Activated naive CD4-positive, alpha-beta T cell treated with anti-CD3 and anti-CD28 coated beads, Interleukin-2, amount 50 U/mL, for 24 hours (primary cell): ENCODE measurements around the gene BOD1L1.
"Not testable (repeated sequence)": the region's sequence is repeated elsewhere in the genome, so short reads cannot be mapped to it uniquely, and the experiment has no call there.

Source experiments
- H3K27ac Mint-ChIP-seq: one replicate; pipeline ENCODE4 v1.8.0; 2021; ENCODE audit warnings: mild to moderate bottlenecking, mixed read lengths
- H3K27me3 Mint-ChIP-seq: one replicate; pipeline ENCODE4 v1.8.0; 2021; ENCODE audit warnings: mixed read lengths
- H3K36me3 Mint-ChIP-seq: one replicate; pipeline ENCODE4 v1.8.0; 2021; ENCODE audit warnings: mixed read lengths
- H3K4me1 Mint-ChIP-seq: one replicate; pipeline ENCODE4 v1.8.0; 2021; ENCODE audit warnings: mixed read lengths
- H3K4me3 Mint-ChIP-seq: one replicate; pipeline ENCODE4 v1.8.0; 2021; ENCODE audit warnings: mild to moderate bottlenecking, mixed read lengths
- H3K9me3 Mint-ChIP-seq: one replicate; pipeline ENCODE4 v1.8.0; 2021; ENCODE audit warnings: mixed read lengths

The BOD1L1 gene

GRCh38 chr4:13597604-13598003, 29.9 kb downstream of the BOD1L1 start:
- no peaks in the 10 kb centered on the region for H3K9me3 Mint-ChIP-seq

GRCh38 chr4:13597141-13597540, 30.4 kb downstream of the BOD1L1 start:
- Mint-ChIP-seq H3K27ac (no peak overlapping the region), H3K9me3 (no peaks in the 10 kb centered on the region), H3K4me1 (no peaks in the 10 kb centered on the region), H3K36me3 (peaks cover 23% of the 10 kb centered on the region), H3K27me3 (no peaks in the 10 kb centered on the region), H3K4me3 (no peak overlapping the region)

More at GRCh38 chr4:13597604-13598003, 29.9 kb downstream of the BOD1L1 start:
- no peaks in the 10 kb centered on the region for H3K27me3 Mint-ChIP-seq
- no peak overlapping the region for H3K27ac Mint-ChIP-seq
- H3K36me3 Mint-ChIP-seq = peaks cover 26% of the 10 kb centered on the region
- no peak overlapping the region for H3K4me3 Mint-ChIP-seq
- H3K4me1 Mint-ChIP-seq = no peaks in the 10 kb centered on the region

GRCh38 chr4:13592220-13592619, 35.3 kb downstream of the BOD1L1 start:
- Mint-ChIP-seq H3K36me3 (peaks cover 10% of the 10 kb centered on the region), H3K27me3 (no peaks in the 10 kb centered on the region), H3K9me3 (no peaks in the 10 kb centered on the region), H3K4me3 (no peak overlapping the region), H3K27ac (no peak overlapping the region), H3K4me1 (no peaks in the 10 kb centered on the region)

GRCh38 chr4:13590766-13591165, 36.8 kb downstream of the BOD1L1 start:
- H3K27me3 Mint-ChIP-seq = no peaks in the 10 kb centered on the region

GRCh38 chr4:13588954-13589353, 38.6 kb downstream of the BOD1L1 start:
- Mint-ChIP-seq H3K27ac (no peak overlapping the region), H3K27me3 (no peaks in the 10 kb centered on the region), H3K4me1 (no peaks in the 10 kb centered on the region), H3K36me3 (peaks cover 15% of the 10 kb centered on the region), H3K4me3 (no peak overlapping the region), H3K9me3 (no peaks in the 10 kb centered on the region)

More at GRCh38 chr4:13590766-13591165, 36.8 kb downstream of the BOD1L1 start:
- H3K36me3 Mint-ChIP-seq = peaks cover 11% of the 10 kb centered on the region
- no peak overlapping the region for H3K27ac Mint-ChIP-seq
- no peaks in the 10 kb centered on the region for H3K4me1 Mint-ChIP-seq
- H3K9me3 Mint-ChIP-seq = no peaks in the 10 kb centered on the region
- H3K4me3 Mint-ChIP-seq = no peak overlapping the region

GRCh38 chr4:13584481-13584880, 43.0 kb downstream of the BOD1L1 start:
- Mint-ChIP-seq H3K27ac (no peak overlapping the region), H3K9me3 (no peaks in the 10 kb centered on the region)

GRCh38 chr4:13580036-13580435, 47.5 kb downstream of the BOD1L1 start:
- Mint-ChIP-seq H3K4me1 (no peaks in the 10 kb centered on the region), H3K36me3 (peaks cover 8% of the 10 kb centered on the region), H3K27me3 (no peaks in the 10 kb centered on the region), H3K4me3 (no peak overlapping the region), H3K27ac (no peak overlapping the region), H3K9me3 (no peaks in the 10 kb centered on the region)

More at GRCh38 chr4:13584481-13584880, 43.0 kb downstream of the BOD1L1 start:
- Mint-ChIP-seq H3K27me3 (no peaks in the 10 kb centered on the region), H3K4me1 (no peaks in the 10 kb centered on the region), H3K36me3 (peaks cover 11% of the 10 kb centered on the region), H3K4me3 (no peak overlapping the region)

GRCh38 chr4:13577660-13578059, 49.9 kb downstream of the BOD1L1 start:
- Mint-ChIP-seq H3K4me1 (no peaks in the 10 kb centered on the region), H3K27me3 (no peaks in the 10 kb centered on the region), H3K36me3 (peaks cover 7% of the 10 kb centered on the region), H3K9me3 (no peaks in the 10 kb centered on the region), H3K4me3 (no peak overlapping the region), H3K27ac (no peak overlapping the region)

GRCh38 chr4:13570916-13571315, 56.6 kb downstream of the BOD1L1 start:
- no peaks in the 10 kb centered on the region for H3K4me1 Mint-ChIP-seq
- no peaks in the 10 kb centered on the region for H3K9me3 Mint-ChIP-seq
- no peak overlapping the region for H3K27ac Mint-ChIP-seq
- H3K4me3 Mint-ChIP-seq = no peak overlapping the region
- no peaks in the 10 kb centered on the region for H3K27me3 Mint-ChIP-seq
- peaks cover 10% of the 10 kb centered on the region for H3K36me3 Mint-ChIP-seq

GRCh38 chr4:13567125-13567524, 60.4 kb downstream of the BOD1L1 start:
- Mint-ChIP-seq H3K9me3 (no peaks in the 10 kb centered on the region), H3K27ac (no peak overlapping the region), H3K4me1 (no peaks in the 10 kb centered on the region), H3K4me3 (no peak overlapping the region), H3K36me3 (peaks cover 8% of the 10 kb centered on the region), H3K27me3 (no peaks in the 10 kb centered on the region)

GRCh38 chr4:13562876-13563275, 64.6 kb downstream of the BOD1L1 start:
- H3K36me3 Mint-ChIP-seq = no peaks in the 10 kb centered on the region
- no peak overlapping the region for H3K27ac Mint-ChIP-seq
- no peaks in the 10 kb centered on the region for H3K9me3 Mint-ChIP-seq
- H3K4me1 Mint-ChIP-seq = no peaks in the 10 kb centered on the region
- no peaks in the 10 kb centered on the region for H3K27me3 Mint-ChIP-seq
- no peak overlapping the region for H3K4me3 Mint-ChIP-seq

GRCh38 chr4:13561673-13562072, 65.9 kb downstream of the BOD1L1 start:
- Mint-ChIP-seq H3K27ac (no peak overlapping the region), H3K4me3 (no peak overlapping the region), H3K27me3 (peaks cover 6% of the 10 kb centered on the region), H3K9me3 (no peaks in the 10 kb centered on the region), H3K4me1 (no peaks in the 10 kb centered on the region), H3K36me3 (no peaks in the 10 kb centered on the region)

- not testable (repeated sequence) for H3K27me3 Mint-ChIP-seq, H3K27ac Mint-ChIP-seq, H3K4me1 Mint-ChIP-seq, H3K4me3 Mint-ChIP-seq, H3K9me3 Mint-ChIP-seq, H3K36me3 Mint-ChIP-seq
These were observed 67.4 kb downstream of the BOD1L1 start for GRCh38 chr4:13560111-13560510.

GRCh38 chr4:13559413-13559812, 68.1 kb downstream of the BOD1L1 start:
- no peak overlapping the region for H3K27ac Mint-ChIP-seq
- no peak overlapping the region for H3K4me3 Mint-ChIP-seq

GRCh38 chr4:13558881-13559280, 68.6 kb downstream of the BOD1L1 start:
- Mint-ChIP-seq H3K4me1 (no peaks in the 10 kb centered on the region), H3K4me3 (no peak overlapping the region), H3K36me3 (no peaks in the 10 kb centered on the region), H3K9me3 (no peaks in the 10 kb centered on the region), H3K27me3 (peaks cover 8% of the 10 kb centered on the region), H3K27ac (no peak overlapping the region)

More at GRCh38 chr4:13559413-13559812, 68.1 kb downstream of the BOD1L1 start:
- Mint-ChIP-seq H3K27me3 (peaks cover 8% of the 10 kb centered on the region), H3K9me3 (no peaks in the 10 kb centered on the region), H3K36me3 (no peaks in the 10 kb centered on the region), H3K4me1 (no peaks in the 10 kb centered on the region)

- Mint-ChIP-seq H3K4me3 (no peak overlapping the region), H3K36me3 (no peaks in the 10 kb centered on the region), H3K27me3 (peaks cover 37% of the 10 kb centered on the region), H3K9me3 (no peaks in the 10 kb centered on the region), H3K4me1 (no peaks in the 10 kb centered on the region), H3K27ac (no peak overlapping the region)
These were observed 72.2 kb downstream of the BOD1L1 start for GRCh38 chr4:13555325-13555724.

- Mint-ChIP-seq H3K4me1 (peaks cover 9% of the 10 kb centered on the region), H3K27me3 (peaks cover 49% of the 10 kb centered on the region), H3K36me3 (no peaks in the 10 kb centered on the region), H3K27ac (no peak overlapping the region), H3K4me3 (no peak overlapping the region), H3K9me3 (no peaks in the 10 kb centered on the region)
These were observed 74.4 kb downstream of the BOD1L1 start for GRCh38 chr4:13553081-13553480.
